HG03469 (cell line): ENCODE results near the gene CENPL.
"Not testable (repeated sequence)": the region's sequence is repeated elsewhere in the genome, so short reads cannot be mapped to it uniquely, and the experiment has no call there.

Experiments
- ATAC-seq: cut with Tn5 transposase; IDR thresholded peaks from one replicate; pipeline ENCODE4 v1.9.1; 2021; ENCODE audit warnings: mild to moderate bottlenecking, moderate library complexity, moderate number of reproducible peaks; ENCODE audit not compliant: unreplicated experiment

The CENPL gene

GRCh38 chr1:173764331-173764730, 60.4 kb downstream of the CENPL start:
- ATAC-seq: not testable (repeated sequence)

DNA sequence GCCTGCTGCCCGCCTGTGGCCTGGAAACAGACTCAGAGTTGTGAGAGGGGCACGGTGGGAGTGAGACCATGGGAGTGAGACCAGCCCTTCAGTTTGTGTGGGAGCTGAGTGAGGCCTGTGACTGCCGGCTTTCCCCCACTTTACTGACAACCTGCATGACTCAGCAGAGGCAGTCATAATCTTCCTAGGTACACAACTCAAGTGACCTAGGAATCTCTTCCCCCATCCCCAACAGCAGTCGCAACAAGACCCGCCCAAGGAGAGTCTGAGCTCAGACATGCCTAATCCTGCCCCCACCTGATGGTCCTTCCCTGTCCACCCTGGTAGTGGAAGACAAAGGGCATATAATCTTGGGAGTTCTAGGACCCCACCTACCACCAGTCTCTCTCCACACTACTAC, 65.7 kb downstream of the CENPL start:
- no peak for ATAC-seq

DNA sequence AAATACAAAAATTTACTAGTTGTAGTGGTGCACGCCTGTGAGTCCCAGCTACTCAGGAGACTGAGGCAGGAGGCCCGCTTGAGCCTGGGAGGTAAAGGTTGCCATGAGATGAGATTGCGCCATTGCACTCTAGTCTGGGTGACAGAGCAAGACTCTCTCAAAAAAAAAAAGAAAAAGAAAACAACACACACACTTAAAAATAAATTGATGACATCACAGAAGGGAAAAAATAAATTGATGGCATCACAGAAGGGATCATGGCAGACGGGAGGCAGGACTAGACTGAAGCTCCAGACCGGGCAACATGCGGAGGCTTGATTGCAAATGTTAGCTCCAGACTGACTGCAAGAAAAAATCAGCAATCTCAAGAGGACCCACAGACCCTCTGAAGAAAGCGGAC, 66.6 kb downstream of the CENPL start:
- no peak for ATAC-seq

DNA sequence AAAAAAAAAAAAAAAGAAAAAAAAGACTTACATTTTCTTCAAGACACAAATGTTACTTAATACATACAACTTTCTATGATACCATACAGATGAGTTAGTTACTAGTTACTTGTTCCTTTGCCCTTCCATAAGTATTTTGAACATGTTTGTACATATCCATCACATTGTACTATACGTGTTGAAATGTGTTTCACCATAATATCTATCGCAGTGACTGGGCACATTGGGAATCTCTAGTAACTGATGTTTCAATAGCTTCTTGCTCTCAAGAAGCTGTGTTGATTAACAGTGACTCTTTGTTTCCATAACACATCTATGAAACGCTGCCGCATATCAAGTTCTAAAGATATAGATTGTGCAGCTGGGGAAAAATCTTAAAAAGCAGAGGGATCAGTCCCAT, 67.0 kb downstream of the CENPL start:
- ATAC-seq: no peak

DNA sequence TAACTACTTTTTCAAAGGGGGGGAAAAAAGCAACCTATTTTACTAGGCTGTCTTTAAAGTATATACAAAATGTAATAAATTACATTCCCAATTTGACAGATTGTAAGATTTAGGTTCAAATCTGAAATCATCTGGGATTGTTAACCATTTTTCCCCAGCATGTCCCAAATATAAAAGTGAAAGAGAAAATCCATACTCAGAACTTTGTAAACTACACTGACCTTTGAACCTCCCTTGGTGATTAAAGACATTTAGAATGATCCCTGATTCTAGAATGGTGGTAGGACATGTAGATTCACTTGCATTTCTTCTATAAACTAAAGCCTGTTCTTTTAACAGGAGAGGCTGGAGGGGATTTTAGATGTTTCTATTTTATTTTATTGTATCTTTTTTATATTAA, 70.9 kb downstream of the CENPL start:
- ATAC-seq: no peak
